GM12874 (cell line): Measurements from ENCODE around the gene BCAP31.

Source experiments
- CTCF ChIP-seq: IDR thresholded peaks from 2 replicates; pipeline ENCODE4 v1.5.1; 2011; ENCODE audit warnings: low read depth, mild to moderate bottlenecking, control low read depth, low read length, moderate library complexity; ENCODE audit not compliant: insufficient read depth

Gene BCAP31

DNA sequence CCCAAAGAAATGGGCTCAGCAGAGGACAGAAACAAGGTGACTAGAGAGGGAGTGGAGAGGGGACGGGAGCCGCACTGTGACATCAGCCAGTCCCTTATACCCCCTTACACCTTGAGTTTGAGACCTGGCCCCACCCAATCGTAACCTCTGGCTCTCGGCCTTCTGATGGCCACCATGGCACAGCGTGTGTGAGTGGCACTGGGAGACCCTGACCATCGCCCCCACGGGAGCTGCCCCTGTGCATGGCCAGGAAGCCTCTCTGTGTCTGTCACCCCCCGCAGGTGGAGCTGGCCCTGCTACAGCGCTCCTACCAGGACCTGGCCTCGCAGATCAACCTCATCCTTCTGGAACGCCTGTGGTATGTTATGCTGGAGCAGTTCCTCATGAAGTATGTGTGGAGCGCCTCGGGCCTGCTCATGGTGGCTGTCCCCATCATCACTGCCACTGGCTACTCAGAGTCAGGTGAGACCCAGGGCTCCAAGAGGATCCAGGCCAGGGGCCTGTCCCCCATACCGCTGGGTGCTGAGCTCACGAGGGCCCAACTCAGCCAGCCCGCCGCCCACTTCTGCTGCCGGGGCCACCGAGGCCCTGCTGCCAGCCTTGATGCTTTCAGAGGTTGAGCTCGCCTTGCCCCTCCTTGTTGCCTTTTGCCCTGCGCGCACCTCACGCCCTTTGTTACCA, 4.9 kb upstream of the BCAP31 start:
- TF ChIP-seq CTCF: no peak

DNA sequence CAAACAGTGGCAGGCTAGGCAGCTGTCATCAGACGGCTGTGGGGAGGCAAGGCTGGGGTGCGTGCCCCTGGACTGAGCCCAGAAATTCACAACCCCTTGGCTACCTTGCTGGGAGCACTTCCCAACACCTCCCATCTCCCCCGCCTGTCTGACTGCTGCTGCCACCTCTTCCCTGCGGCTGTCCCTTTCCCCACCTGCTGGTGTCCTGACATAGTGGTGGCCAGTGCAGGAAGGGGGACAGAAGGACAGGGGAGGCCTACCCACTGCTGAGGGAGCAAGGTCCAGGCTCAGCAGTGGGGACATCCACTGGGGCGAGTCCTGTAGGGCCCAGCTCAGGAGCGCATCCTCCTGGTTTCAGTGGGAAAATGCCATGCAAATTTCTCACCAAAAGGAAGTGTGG, 3.9 kb upstream of the BCAP31 start:
- TF ChIP-seq CTCF: no peak

DNA sequence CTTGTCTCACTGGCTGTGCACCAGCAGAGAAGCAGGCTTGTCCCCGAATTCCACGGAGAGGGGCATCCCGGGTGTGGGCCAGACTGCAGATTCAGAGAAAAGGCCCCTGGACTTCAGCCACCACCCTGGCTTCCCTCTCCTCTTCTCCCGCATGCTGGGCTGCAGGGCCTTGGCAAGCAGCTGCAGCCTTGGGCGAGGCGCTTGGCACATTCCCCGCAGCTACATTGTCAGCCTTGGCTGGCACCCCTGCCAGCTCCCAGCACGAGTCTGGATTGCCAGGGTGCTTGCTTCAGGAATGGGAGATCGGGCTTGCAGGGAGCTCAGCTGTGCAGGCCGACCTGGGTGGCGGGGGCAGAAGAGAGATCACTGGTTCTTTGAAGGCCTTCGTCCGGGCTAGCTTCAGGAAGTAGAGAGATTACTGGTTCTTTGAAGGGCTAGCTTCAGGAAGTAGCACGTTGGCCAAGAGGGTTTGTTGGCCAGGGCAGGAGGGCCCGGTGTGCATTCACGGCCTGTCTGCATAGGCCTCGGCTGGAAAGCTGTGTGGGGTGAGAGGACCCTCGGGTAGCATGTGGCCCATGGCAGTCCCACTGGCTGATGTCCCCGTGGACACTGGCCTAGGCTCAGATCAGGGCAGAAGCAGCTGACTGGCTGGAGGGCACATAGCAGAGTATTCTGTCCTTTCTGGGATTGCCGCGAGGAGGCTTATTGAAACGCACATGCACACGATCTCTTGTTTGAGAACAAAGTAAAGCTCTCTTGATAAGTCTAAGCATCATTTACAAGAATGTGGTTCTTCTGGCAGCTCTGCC, 3.1 kb upstream of the BCAP31 start:
- TF ChIP-seq CTCF: no peak

GRCh38 chrX:153726286-153727122, 2.3 kb upstream of the BCAP31 start:
- TF ChIP-seq CTCF: no peak

DNA sequence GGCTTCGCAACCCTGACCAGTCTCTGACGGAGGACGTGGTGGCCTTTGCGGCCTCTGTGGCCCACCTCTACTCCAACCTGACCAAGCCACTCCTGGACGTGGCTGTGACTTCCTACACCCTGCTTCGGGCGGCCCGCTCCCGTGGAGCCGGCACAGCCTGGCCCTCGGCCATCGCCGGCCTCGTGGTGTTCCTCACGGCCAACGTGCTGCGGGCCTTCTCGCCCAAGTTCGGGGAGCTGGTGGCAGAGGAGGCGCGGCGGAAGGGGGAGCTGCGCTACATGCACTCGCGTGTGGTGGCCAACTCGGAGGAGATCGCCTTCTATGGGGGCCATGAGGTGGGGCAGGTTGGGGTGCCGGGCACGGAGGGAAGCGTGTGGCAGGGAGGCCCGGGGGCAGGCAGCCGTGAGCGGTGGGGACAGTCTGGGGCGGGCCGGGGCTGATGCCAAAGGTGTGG, 1.7 kb upstream of the BCAP31 start:
- TF ChIP-seq CTCF: no peak

DNA sequence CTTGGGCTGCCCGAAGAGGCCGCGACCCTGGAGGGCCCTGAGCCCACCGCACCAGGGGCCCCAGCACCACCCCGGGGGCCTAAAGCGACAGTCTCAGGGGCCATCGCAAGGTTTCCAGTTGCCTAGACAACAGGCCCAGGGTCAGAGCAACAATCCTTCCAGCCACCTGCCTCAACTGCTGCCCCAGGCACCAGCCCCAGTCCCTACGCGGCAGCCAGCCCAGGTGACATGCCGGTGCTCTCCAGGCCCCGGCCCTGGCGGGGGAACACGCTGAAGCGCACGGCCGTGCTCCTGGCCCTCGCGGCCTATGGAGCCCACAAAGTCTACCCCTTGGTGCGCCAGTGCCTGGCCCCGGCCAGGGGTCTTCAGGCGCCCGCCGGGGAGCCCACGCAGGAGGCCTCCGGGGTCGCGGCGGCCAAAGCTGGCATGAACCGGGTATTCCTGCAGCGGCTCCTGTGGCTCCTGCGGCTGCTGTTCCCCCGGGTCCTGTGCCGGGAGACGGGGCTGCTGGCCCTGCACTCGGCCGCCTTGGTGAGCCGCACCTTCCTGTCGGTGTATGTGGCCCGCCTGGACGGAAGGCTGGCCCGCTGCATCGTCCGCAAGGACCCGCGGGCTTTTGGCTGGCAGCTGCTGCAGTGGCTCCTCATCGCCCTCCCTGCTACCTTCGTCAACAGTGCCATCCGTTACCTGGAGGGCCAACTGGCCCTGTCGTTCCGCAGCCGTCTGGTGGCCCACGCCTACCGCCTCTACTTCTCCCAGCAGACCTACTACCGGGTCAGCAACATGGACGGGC, 1.0 kb upstream of the BCAP31 start:
- TF ChIP-seq CTCF: no peak
